GM23338 (cell line): ENCODE results near the gene ISX. TPM values are rescaled to one million over a fixed set of nuclear protein-coding genes. Genes with fewer than 3 reads are reported as not detected.

Source experiments
- ATAC-seq: fragments of 200-7000 bp; cut with Tn5 transposase; 3 replicates; pipeline ENCODE4 v1.9.1; 2020
- DNase-seq: peaks from one replicate; pipeline ENCODE4 v3.0.0-alpha.2; 2015; ENCODE audit warnings: low spot score
- H2AFZ ChIP-seq: fragments of 200-600 bp; sonication (generic); 2 replicates; pipeline ENCODE4 v1.8.0; 2016; ENCODE audit warnings: antibody characterized with exemption, mild to moderate bottlenecking, moderate library complexity
- H3F3A ChIP-seq: fragments of 200-600 bp; sonication (generic); replicated peaks from 2 replicates; pipeline ENCODE4 v1.8.0; 2017; ENCODE audit warnings: antibody characterized with exemption, mixed run types, low read depth
- H3K27ac ChIP-seq: fragments of 200-600 bp; sonication (generic); 2 replicates; pipeline ENCODE4 v1.6.1; 2016; ENCODE audit warnings: low read depth
- H3K27me3 ChIP-seq: fragments of 200-600 bp; sonication (generic); 2 replicates; pipeline ENCODE4 v1.8.0; 2016; ENCODE audit warnings: mild to moderate bottlenecking, mixed run types, moderate library complexity; ENCODE audit not compliant: insufficient read depth
- H3K36me3 ChIP-seq: fragments of 200-600 bp; sonication (generic); 2 replicates; pipeline ENCODE4 v1.8.0; 2016; ENCODE audit warnings: mild to moderate bottlenecking; ENCODE audit not compliant: insufficient read depth
- H3K4me1 ChIP-seq: fragments of 200-600 bp; sonication (generic); 2 replicates; pipeline ENCODE4 v1.8.0; 2016; ENCODE audit warnings: mild to moderate bottlenecking, moderate library complexity; ENCODE audit not compliant: insufficient read depth
- H3K4me2 ChIP-seq: fragments of 200-600 bp; sonication (generic); 2 replicates; pipeline ENCODE4 v1.7.1; 2017; ENCODE audit warnings: mixed run types
- H3K4me3 ChIP-seq: fragments of 200-600 bp; sonication (generic); 2 replicates; pipeline ENCODE4 v1.6.1; 2016; ENCODE audit warnings: mixed run types
- H3K79me2 ChIP-seq: fragments of 200-600 bp; sonication (generic); replicated peaks from 2 replicates; pipeline ENCODE4 v1.8.0; 2017; ENCODE audit warnings: mild to moderate bottlenecking; ENCODE audit not compliant: insufficient read depth
- H3K9me2 ChIP-seq: fragments of 200-600 bp; sonication (generic); 2 replicates; pipeline ENCODE4 v1.8.0; 2017; ENCODE audit not compliant: insufficient read depth
- H4K20me1 ChIP-seq: fragments of 200-600 bp; sonication (generic); replicated peaks from 2 replicates; pipeline ENCODE4 v1.8.0; 2017; ENCODE audit warnings: mild to moderate bottlenecking; ENCODE audit not compliant: insufficient read depth
- H3K27ac Mint-ChIP-seq: 2 replicates; pipeline ENCODE4 v1.8.0; 2020; ENCODE audit warnings: inconsistent platforms, mild to moderate bottlenecking, moderate library complexity, mixed read lengths
- H3K27me3 Mint-ChIP-seq: 3 replicates; pipeline ENCODE4 v1.8.0; 2022; ENCODE audit warnings: low read depth, mild to moderate bottlenecking, moderate library complexity, mixed read lengths, inconsistent platforms; ENCODE audit not compliant: insufficient read depth, poor library complexity
- H3K36me3 Mint-ChIP-seq: 3 replicates; pipeline ENCODE4 v1.8.0; 2021; ENCODE audit warnings: low read depth, mild to moderate bottlenecking, inconsistent platforms, moderate library complexity, mixed read lengths
- H3K4me1 Mint-ChIP-seq: 3 replicates; pipeline ENCODE4 v1.8.0; 2020; ENCODE audit warnings: mild to moderate bottlenecking, inconsistent platforms, mixed read lengths
- H3K4me3 Mint-ChIP-seq: 3 replicates; pipeline ENCODE4 v1.8.0; 2021; ENCODE audit warnings: moderate library complexity, mild to moderate bottlenecking, inconsistent platforms, mixed read lengths
- H3K9me3 Mint-ChIP-seq: 3 replicates; pipeline ENCODE4 v1.8.0; 2020; ENCODE audit warnings: moderate library complexity, mild to moderate bottlenecking, inconsistent platforms, mixed read lengths
- CREB1 ChIP-seq: fragments of 250-450 bp; sonication (Bioruptor Pico); IDR thresholded peaks from 2 replicates; pipeline ENCODE4 v1.5.0; 2020; ENCODE audit warnings: low read depth, mild to moderate bottlenecking, moderate library complexity
- CTCF ChIP-seq, 2 experiments: fragments of 200-600 bp in 1 of 2; sonication (generic) in 1 of 2; conservative IDR thresholded peaks; 2 replicates each; pipeline versions ENCODE4 v1.5.1 to v1.6.1; 2016 to 2017; ENCODE audit warnings: antibody characterized with exemption in 2 of 2, low read depth in 2 of 2, mild to moderate bottlenecking in 2 of 2, moderate library complexity in 1 of 2
- EZH2 ChIP-seq: fragments of 200-600 bp; sonication (generic); IDR thresholded peaks from one replicate; pipeline ENCODE4 v1.8.0; 2017; ENCODE audit warnings: antibody characterized with exemption, mild to moderate bottlenecking, low read depth; ENCODE audit not compliant: unreplicated experiment
- EZH2phosphoT487 ChIP-seq: fragments of 200-600 bp; sonication (generic); IDR thresholded peaks from one replicate; pipeline ENCODE4 v1.8.1; 2018; ENCODE audit warnings: antibody characterized with exemption; ENCODE audit not compliant: unreplicated experiment
- JUNB ChIP-seq: IDR thresholded peaks from one replicate; pipeline ENCODE4 v1.6.1; 2016; ENCODE audit warnings: antibody characterized with exemption; ENCODE audit not compliant: unreplicated experiment
- NANOG ChIP-seq: IDR thresholded peaks from 2 replicates; pipeline ENCODE4 v1.6.1; 2016; ENCODE audit warnings: antibody characterized with exemption, borderline replicate concordance
- POLR2AphosphoS5 ChIP-seq: IDR thresholded peaks from 2 replicates; pipeline ENCODE4 v1.6.1; 2016; ENCODE audit warnings: antibody characterized with exemption, low read depth
- STAT1 ChIP-seq: IDR thresholded peaks from one replicate; pipeline ENCODE4 v1.6.1; 2016; ENCODE audit warnings: antibody characterized with exemption; ENCODE audit not compliant: unreplicated experiment
- ZNF114 ChIP-seq: fragments of 250-450 bp; sonication (Bioruptor Pico); IDR thresholded peaks from 2 replicates; pipeline ENCODE4 v1.5.0; 2020; ENCODE audit warnings: mild to moderate bottlenecking, moderate library complexity
- ZNF331 ChIP-seq: fragments of 250-450 bp; sonication (Bioruptor Pico); IDR thresholded peaks from 2 replicates; pipeline ENCODE4 v1.5.0; 2020; ENCODE audit warnings: low read depth, mild to moderate bottlenecking, moderate library complexity
- ZNF462 ChIP-seq: fragments of 250-450 bp; sonication (Bioruptor Pico); IDR thresholded peaks from 2 replicates; pipeline ENCODE4 v1.5.0; 2020; ENCODE audit warnings: mild to moderate bottlenecking, moderate library complexity
- polyA plus RNA-seq: library from polyadenylated mRNA; unstranded; fragments of >200 nt; fragmentation: Nextera tagmentation; extraction: Ambion mirVana; gene quantifications from 2 replicates; pipeline ENCODE4 v1.2.1, GENCODE V29; 2016
- total RNA-seq: library from RNA; depleted of rRNA; stranded (reverse); fragments of >200 nt; shearing (Covaris generic); gene quantifications from 2 replicates; pipeline ENCODE4 v1.2.3, GENCODE V29; 2014
- TF ChIP-seq, protein P1 (sequence below): IDR thresholded peaks from one replicate; pipeline ENCODE4 v1.6.1; 2018; ENCODE audit warnings: antibody characterized with exemption; ENCODE audit not compliant: unreplicated experiment
- TF ChIP-seq, protein P2 (sequence below): IDR thresholded peaks from 2 replicates; pipeline ENCODE4 v1.6.1; 2016; ENCODE audit warnings: antibody characterized with exemption

The ISX gene
- total and polyA plus RNA-seq, 2 experiments from 2014 or later = not detected

GRCh38 chr22:35092406-35092805 is 26.4 kb downstream of the ISX start:
- no peaks in the 10 kb centered on the region for H4K20me1 ChIP-seq
- ATAC-seq (no peak), DNase-seq (no peak)
- H3F3A ChIP-seq = no peaks in the 10 kb centered on the region
- Mint-ChIP-seq H3K4me1 (no peaks in the 10 kb centered on the region), H3K27ac (no peak overlapping the region), H3K27me3 (peaks cover 7% of the 10 kb centered on the region), H3K36me3 (no peaks in the 10 kb centered on the region), H3K4me3 (no peak overlapping the region), H3K9me3 (peaks cover 46% of the 10 kb centered on the region)
- H3K4me2 ChIP-seq = no peak overlapping the region
- no peaks in the 10 kb centered on the region for H3K79me2 ChIP-seq
- H3K27ac ChIP-seq = no peak overlapping the region
- no peak overlapping the region for H2AFZ ChIP-seq
- H3K36me3 ChIP-seq = no peaks in the 10 kb centered on the region
- H3K4me3 ChIP-seq = no peak overlapping the region
- H3K9me2 ChIP-seq = peaks cover 7% of the 10 kb centered on the region; the same call in 1 of the 2 replicates
- H3K4me1 ChIP-seq = no peaks in the 10 kb centered on the region
- TF ChIP-seq EZH2phosphoT487 (no peak), CREB1 (CRISPR knock-in tag) (no peak), NANOG (no peak), POLR2AphosphoS5 (no peak), ZNF462 (CRISPR knock-in tag) (no peak), EZH2 (no peak), STAT1 (no peak), ZNF114 (CRISPR knock-in tag) (no peak), JUNB (no peak), ZNF331 (CRISPR knock-in tag) (no peak), CTCF (conservative IDR thresholded peaks at IDR 0.05; ENCODE audit: low read depth in 2 of 2) (no peak)
- TF ChIP-seq, protein P1, sequence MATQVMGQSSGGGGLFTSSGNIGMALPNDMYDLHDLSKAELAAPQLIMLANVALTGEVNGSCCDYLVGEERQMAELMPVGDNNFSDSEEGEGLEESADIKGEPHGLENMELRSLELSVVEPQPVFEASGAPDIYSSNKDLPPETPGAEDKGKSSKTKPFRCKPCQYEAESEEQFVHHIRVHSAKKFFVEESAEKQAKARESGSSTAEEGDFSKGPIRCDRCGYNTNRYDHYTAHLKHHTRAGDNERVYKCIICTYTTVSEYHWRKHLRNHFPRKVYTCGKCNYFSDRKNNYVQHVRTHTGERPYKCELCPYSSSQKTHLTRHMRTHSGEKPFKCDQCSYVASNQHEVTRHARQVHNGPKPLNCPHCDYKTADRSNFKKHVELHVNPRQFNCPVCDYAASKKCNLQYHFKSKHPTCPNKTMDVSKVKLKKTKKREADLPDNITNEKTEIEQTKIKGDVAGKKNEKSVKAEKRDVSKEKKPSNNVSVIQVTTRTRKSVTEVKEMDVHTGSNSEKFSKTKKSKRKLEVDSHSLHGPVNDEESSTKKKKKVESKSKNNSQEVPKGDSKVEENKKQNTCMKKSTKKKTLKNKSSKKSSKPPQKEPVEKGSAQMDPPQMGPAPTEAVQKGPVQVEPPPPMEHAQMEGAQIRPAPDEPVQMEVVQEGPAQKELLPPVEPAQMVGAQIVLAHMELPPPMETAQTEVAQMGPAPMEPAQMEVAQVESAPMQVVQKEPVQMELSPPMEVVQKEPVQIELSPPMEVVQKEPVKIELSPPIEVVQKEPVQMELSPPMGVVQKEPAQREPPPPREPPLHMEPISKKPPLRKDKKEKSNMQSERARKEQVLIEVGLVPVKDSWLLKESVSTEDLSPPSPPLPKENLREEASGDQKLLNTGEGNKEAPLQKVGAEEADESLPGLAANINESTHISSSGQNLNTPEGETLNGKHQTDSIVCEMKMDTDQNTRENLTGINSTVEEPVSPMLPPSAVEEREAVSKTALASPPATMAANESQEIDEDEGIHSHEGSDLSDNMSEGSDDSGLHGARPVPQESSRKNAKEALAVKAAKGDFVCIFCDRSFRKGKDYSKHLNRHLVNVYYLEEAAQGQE = no peak
- TF ChIP-seq, protein P2, sequence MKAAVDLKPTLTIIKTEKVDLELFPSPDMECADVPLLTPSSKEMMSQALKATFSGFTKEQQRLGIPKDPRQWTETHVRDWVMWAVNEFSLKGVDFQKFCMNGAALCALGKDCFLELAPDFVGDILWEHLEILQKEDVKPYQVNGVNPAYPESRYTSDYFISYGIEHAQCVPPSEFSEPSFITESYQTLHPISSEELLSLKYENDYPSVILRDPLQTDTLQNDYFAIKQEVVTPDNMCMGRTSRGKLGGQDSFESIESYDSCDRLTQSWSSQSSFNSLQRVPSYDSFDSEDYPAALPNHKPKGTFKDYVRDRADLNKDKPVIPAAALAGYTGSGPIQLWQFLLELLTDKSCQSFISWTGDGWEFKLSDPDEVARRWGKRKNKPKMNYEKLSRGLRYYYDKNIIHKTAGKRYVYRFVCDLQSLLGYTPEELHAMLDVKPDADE = no peak
- no peaks in the 10 kb centered on the region for H3K27me3 ChIP-seq
